ENCODE data around the gene PHF21A. TPM values are rescaled to one million over a fixed set of nuclear protein-coding genes. Genes with fewer than 3 reads are reported as not detected.

PHF21A gene
- total RNA-seq, 1 experiment from 2014 or later = 8.2 TPM

DNA sequence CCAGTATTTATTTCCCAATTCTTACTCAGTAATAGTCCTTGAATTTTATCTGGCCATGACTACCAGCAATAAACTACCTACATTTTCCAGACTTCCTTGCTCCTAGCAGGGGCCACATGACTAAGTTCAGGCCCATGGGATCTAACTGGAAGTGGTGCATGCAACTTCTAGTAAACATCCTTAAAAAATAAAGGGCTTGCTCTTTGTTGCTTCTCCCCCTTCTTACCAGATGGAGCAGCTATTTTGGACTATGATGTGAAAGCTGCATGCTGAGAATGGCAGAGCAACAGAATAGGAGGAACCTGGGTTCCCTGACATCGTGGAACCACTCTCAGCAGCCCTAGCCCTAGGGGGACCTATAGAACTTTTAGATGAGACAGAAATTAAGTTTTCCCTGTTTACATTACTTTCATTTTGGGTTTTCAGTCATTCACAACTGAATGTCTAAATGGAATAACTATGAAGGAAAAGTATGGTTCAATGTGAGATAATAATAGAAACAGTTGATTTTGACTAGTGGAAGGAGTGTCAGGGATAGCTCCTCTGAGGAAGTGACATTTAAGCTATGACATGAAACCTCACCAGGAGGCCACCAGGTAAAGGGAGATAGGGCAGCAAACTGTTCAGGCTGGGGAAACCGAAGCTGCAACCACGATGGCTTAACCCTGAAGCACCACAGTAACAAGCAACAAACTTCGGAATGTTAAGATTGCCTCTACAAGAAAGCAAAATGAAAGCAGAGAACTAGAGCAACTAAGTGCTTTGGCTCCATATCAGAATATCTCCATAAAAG is 48.9 kb downstream of the PHF21A start:
- POLR2A ChIA-PET (ENCODE audit: unreplicated experiment) = no interaction called here
- Histone ChIP-seq H3K27ac (ENCODE audit: low read length) (no peak overlapping the region), H3K9me2 (replicated peaks; ENCODE audit: low read length) (no peaks in the 10 kb centered on the region), H3K4me2 (ENCODE audit: low read length) (no peak overlapping the region), H3F3A (ENCODE audit: low read length, unreplicated experiment) (no peaks in the 10 kb centered on the region), H3K9me3 (ENCODE audit: low read length) (no peaks in the 10 kb centered on the region), H3K36me3 (ENCODE audit: low read depth, low read length) (no peaks in the 10 kb centered on the region), H2AFZ (ENCODE audit: low read length) (no peak overlapping the region), H3K9ac (ENCODE audit: low read length) (no peak overlapping the region), H4K20me1 (ENCODE audit: low read length) (no peaks in the 10 kb centered on the region), H3K79me2 (ENCODE audit: low read length) (no peaks in the 10 kb centered on the region), H3K4me1 (ENCODE audit: insufficient read depth, low read length) (peaks cover 8% of the 10 kb centered on the region), H3K4me3 (ENCODE audit: low read length) (no peak overlapping the region), H3K27me3 (ENCODE audit: low read length) (no peaks in the 10 kb centered on the region)
- TF ChIP-seq EZH2phosphoT487 (IDR thresholded peaks at IDR 0.05; ENCODE audit: borderline replicate concordance, low read length) (no peak), EZH2 (IDR thresholded peaks at IDR 0.05; ENCODE audit: low read length, unreplicated experiment) (no peak)
- TF ChIP-seq, protein P1, sequence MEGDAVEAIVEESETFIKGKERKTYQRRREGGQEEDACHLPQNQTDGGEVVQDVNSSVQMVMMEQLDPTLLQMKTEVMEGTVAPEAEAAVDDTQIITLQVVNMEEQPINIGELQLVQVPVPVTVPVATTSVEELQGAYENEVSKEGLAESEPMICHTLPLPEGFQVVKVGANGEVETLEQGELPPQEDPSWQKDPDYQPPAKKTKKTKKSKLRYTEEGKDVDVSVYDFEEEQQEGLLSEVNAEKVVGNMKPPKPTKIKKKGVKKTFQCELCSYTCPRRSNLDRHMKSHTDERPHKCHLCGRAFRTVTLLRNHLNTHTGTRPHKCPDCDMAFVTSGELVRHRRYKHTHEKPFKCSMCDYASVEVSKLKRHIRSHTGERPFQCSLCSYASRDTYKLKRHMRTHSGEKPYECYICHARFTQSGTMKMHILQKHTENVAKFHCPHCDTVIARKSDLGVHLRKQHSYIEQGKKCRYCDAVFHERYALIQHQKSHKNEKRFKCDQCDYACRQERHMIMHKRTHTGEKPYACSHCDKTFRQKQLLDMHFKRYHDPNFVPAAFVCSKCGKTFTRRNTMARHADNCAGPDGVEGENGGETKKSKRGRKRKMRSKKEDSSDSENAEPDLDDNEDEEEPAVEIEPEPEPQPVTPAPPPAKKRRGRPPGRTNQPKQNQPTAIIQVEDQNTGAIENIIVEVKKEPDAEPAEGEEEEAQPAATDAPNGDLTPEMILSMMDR (conservative IDR thresholded peaks at IDR 0.05; ENCODE audit: low read depth, low read length) = no peak
- intact Hi-C loops (cut with micrococcal nuclease) = no loop called here
- no peak for DNase-seq
- no TSS peak for BruUV-seq (replicated peaks)
- CTCF ChIA-PET = no interaction called here
- ATAC-seq = no peak

DNA sequence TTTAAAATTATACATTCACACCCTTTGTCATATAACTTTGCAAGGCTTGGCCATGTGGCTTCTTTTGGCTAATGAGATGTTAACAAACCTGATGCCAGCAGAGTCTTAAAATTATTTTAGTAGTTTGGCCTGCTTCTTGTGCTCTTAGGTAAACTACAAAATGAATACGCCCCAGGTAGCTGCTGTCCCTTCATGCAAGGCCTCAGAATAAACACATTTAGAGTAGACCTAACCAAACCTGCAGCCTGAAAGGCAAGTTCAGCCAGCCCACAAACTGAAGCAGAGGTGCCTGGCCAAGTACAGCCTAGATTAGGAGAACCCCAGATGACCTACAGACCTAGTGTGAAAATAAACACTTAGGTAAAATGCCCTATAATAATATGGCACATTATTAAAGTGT is 50.2 kb downstream of the PHF21A start:
- no peak for ATAC-seq
- Histone ChIP-seq H3K36me3 (ENCODE audit: low read depth, low read length) (no peaks in the 10 kb centered on the region), H3K4me2 (ENCODE audit: low read length) (no peak overlapping the region), H3K27me3 (ENCODE audit: low read length) (no peaks in the 10 kb centered on the region), H3K79me2 (ENCODE audit: low read length) (no peaks in the 10 kb centered on the region), H3K9ac (ENCODE audit: low read length) (no peak overlapping the region), H3K4me1 (ENCODE audit: insufficient read depth, low read length) (peaks cover 8% of the 10 kb centered on the region), H2AFZ (ENCODE audit: low read length) (no peak overlapping the region), H3F3A (ENCODE audit: low read length, unreplicated experiment) (no peaks in the 10 kb centered on the region), H3K9me3 (ENCODE audit: low read length) (no peaks in the 10 kb centered on the region), H3K4me3 (ENCODE audit: low read length) (no peak overlapping the region), H3K27ac (ENCODE audit: low read length) (no peak overlapping the region), H3K9me2 (replicated peaks; ENCODE audit: low read length) (no peaks in the 10 kb centered on the region), H4K20me1 (ENCODE audit: low read length) (no peaks in the 10 kb centered on the region)
- BruUV-seq (replicated peaks) = no TSS peak
- CTCF ChIA-PET = no interaction called here
- TF ChIP-seq EZH2 (IDR thresholded peaks at IDR 0.05; ENCODE audit: low read length, unreplicated experiment) (no peak), EZH2phosphoT487 (IDR thresholded peaks at IDR 0.05; ENCODE audit: borderline replicate concordance, low read length) (no peak)
- TF ChIP-seq, protein P1 (conservative IDR thresholded peaks at IDR 0.05; ENCODE audit: low read depth, low read length) = no peak
- intact Hi-C loops (cut with micrococcal nuclease) = no loop called here
- no peak for DNase-seq
- POLR2A ChIA-PET (ENCODE audit: unreplicated experiment) = no interaction called here

DNA sequence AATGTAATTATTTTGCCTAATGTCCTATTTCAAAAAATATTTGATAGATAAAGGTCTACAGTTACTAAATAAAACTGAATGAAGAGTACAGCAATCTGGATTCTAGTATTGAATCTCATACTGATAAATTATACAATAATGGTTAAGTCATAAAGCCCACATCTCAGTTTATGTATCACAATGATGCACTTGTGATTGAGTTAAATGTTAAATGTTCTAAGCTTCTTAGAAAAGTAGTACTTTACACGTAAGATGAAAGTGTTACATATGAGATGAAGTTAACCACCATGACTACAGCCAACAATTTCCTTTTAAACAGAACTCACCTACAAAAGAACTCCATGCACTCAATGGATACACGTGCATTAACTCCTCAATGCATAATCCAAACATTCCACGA is 51.7 kb downstream of the PHF21A start:
- Histone ChIP-seq H4K20me1 (ENCODE audit: low read length) (no peaks in the 10 kb centered on the region), H3K36me3 (ENCODE audit: low read depth, low read length) (no peaks in the 10 kb centered on the region), H3K9me3 (ENCODE audit: low read length) (no peaks in the 10 kb centered on the region), H3K4me1 (ENCODE audit: insufficient read depth, low read length) (no peaks in the 10 kb centered on the region), H3K27ac (ENCODE audit: low read length) (no peak overlapping the region), H3K4me3 (ENCODE audit: low read length) (no peak overlapping the region), H2AFZ (ENCODE audit: low read length) (no peak overlapping the region), H3K27me3 (ENCODE audit: low read length) (no peaks in the 10 kb centered on the region), H3K9me2 (replicated peaks; ENCODE audit: low read length) (no peaks in the 10 kb centered on the region), H3K9ac (ENCODE audit: low read length) (no peak overlapping the region), H3F3A (ENCODE audit: low read length, unreplicated experiment) (no peaks in the 10 kb centered on the region), H3K79me2 (ENCODE audit: low read length) (no peaks in the 10 kb centered on the region), H3K4me2 (ENCODE audit: low read length) (no peak overlapping the region)
- ATAC-seq = no peak
- ChIA-PET CTCF (no interaction called here), POLR2A (ENCODE audit: unreplicated experiment) (no interaction called here)
- DNase-seq = no peak
- no peak for TF ChIP-seq EZH2phosphoT487 (IDR thresholded peaks at IDR 0.05; ENCODE audit: borderline replicate concordance, low read length)
- no peak for TF ChIP-seq EZH2 (IDR thresholded peaks at IDR 0.05; ENCODE audit: low read length, unreplicated experiment)
- TF ChIP-seq, protein P1 (conservative IDR thresholded peaks at IDR 0.05; ENCODE audit: low read depth, low read length) = no peak
- no TSS peak for BruUV-seq (replicated peaks)
- intact Hi-C loops (cut with micrococcal nuclease) = no loop called here
